ENCODE data around the gene PRKD3. TPM values are rescaled to one million over a fixed set of nuclear protein-coding genes. Genes with fewer than 3 reads are reported as not detected.

Gene PRKD3
- total and polyA plus RNA-seq, 2 donors (not counting 1 experiment from before 2014, with no cell fraction given) = 28.9 to 82.2 TPM

GRCh38 chr2:37323781-37324535, 675 bp downstream of the PRKD3 start:
- Histone ChIP-seq H3K27me3 (replicated peaks in 1 of 4; ENCODE audit: control extremely low read depth in 1 of 4, control insufficient read depth in 3 of 4, insufficient read depth in 4 of 4, low read length in 3 of 4) (no peaks in the 10 kb centered on the region), H3K79me2 (ENCODE audit: control insufficient read depth, insufficient read depth, low read length) (peaks cover 52% of the 10 kb centered on the region), H2AFZ (ENCODE audit: insufficient read depth, low read depth, low read length, poor library complexity, severe bottlenecking) (peak overlapping the region; percentile 86), H4K20me1 (ENCODE audit: control insufficient read depth, insufficient read depth, low read length, poor library complexity, severe bottlenecking) (peaks cover 6% of the 10 kb centered on the region), H3K4me1 (ENCODE audit: control insufficient read depth in 2 of 2, insufficient read depth in 2 of 2, low read length in 2 of 2) (peaks cover 38 to 47% of the 10 kb centered on the region in 2 donors), H3K27ac (ENCODE audit: low read length in 2 of 2) (peak overlapping the region; percentile 80 to 87), H3K36me3 (replicated peaks in 1 of 2; ENCODE audit: control extremely low read depth in 1 of 2, control insufficient read depth in 1 of 2, extremely low read depth in 1 of 2, insufficient read depth in 2 of 2, low read length in 1 of 2) (no peaks in the 10 kb centered on the region), H3K4me3 (ENCODE audit: control extremely low read depth in 1 of 5, extremely low read depth in 1 of 5, insufficient read depth in 1 of 5, low read depth in 2 of 5, low read length in 4 of 5) (peak overlapping the region; percentile 82 to 91 (median 86)), H3K9me3 (ENCODE audit: control extremely low read depth in 1 of 3, control insufficient read depth in 2 of 3, insufficient read depth in 1 of 3, low read length in 2 of 3) (no peaks in the 10 kb centered on the region), H3K4me2 (replicated peaks; ENCODE audit: low read depth, low read length, poor library complexity, severe bottlenecking) (peak overlapping the region; percentile 73), H3K9ac (ENCODE audit: low read length) (peak overlapping the region; percentile 85)
- TF ChIP-seq EZH2 (IDR thresholded peaks at IDR 0.05; ENCODE audit: borderline replicate concordance, insufficient read depth, low read depth, low read length, poor library complexity, severe bottlenecking) = no peak
- TF ChIP-seq CTCF (IDR thresholded peaks at IDR 0.05) = no peak
- H3K9me3 Mint-ChIP-seq (ENCODE audit: insufficient read depth) = no peaks in the 10 kb centered on the region
- peaks cover 49% of the 10 kb centered on the region for H3K4me1 Mint-ChIP-seq
- ATAC-seq (ENCODE audit: low read depth) (peak; percentile 18), DNase-seq (peak; percentile 70)
- peak overlapping the region; percentile 100 for H3K4me3 Mint-ChIP-seq
- ChIA-PET CTCF (interaction anchor here (0.9 to 2.5 kb wide), 6 partner anchors 10 to 512 kb away, joined by 3 to 10 read pairs (median 4); no protein-coding TSS in a partner anchor), POLR2A (interaction anchor here (0.5 to 1.6 kb wide), 7 partner anchors 14 to 67 kb away, joined by 3 to 10 read pairs (median 4); partner anchors contain the start of gene QPCT)
- H3K27me3 Mint-ChIP-seq = peaks cover 3% of the 10 kb centered on the region
- H3K27ac Mint-ChIP-seq = peak overlapping the region; percentile 97
- intact Hi-C loops (cut with micrococcal nuclease) = loop anchor here (1.0 to 10.0 kb wide), 7 partner anchors 35 to 1051 kb away; partner anchors contain the start of genes ATL2, CEBPZ, CEBPZOS and NDUFAF7
- under 1% methylated on average over 40 of the region's 61 CpGs for WGBS (ENCODE audit: insufficient coverage)

All from B cell (primary cell).